K562 (cell line): ENCODE measurements around the gene ZMYM4. TPM values are rescaled to one million over a fixed set of nuclear protein-coding genes. Genes with fewer than 3 reads are reported as not detected.

Source experiments
- ATAC-seq: fragments of 200-7000 bp; cut with Tn5 transposase; 3 replicates; pipeline ENCODE4 v1.9.1; 2020; ENCODE audit warnings: moderate library complexity
- BruUV-seq: library from RNA; stranded (reverse); fragments of 400-500 nt; replicated peaks from 2 replicates; lab custom pipeline; 2021; lab: Mats Ljungman, UMichigan
- CTCF ChIA-PET: fragments of 300-600 bp; formaldehyde crosslinking; extraction: SDS; loops from one replicate; lab custom pipeline; 2021; ENCODE audit warnings: low intra/inter-chr PET ratio; lab: Yijun Ruan, JAX
- POLR2A ChIA-PET: fragments of 300-600, 350-650 bp; sonication (Branson Sonifier 250); formaldehyde crosslinking; extraction: SDS; loops from one replicate; lab custom pipeline; 2021; ENCODE audit warnings: antibody characterized with exemption, inconsistent platforms; lab: Yijun Ruan, JAX
- DNase-seq, 4 experiments: peaks; one replicate each; pipeline versions ENCODE4 v3.0.0 to v3.0.0-alpha.2; 2011 to 2018; ENCODE audit warnings: low spot score in 3 of 4, mixed read lengths in 3 of 4; ENCODE audit errors: extremely low read depth in 1 of 4
- FAIRE-seq: peaks from 2 replicates; lab custom pipeline; 2011; peaks lifted over from hg19 to GRCh38; lab: Jason Lieb, UNC
- H2AFZ ChIP-seq: 2 replicates; pipeline ENCODE4 v1.6.0; 2011; ENCODE audit warnings: low read depth, low read length, control low read depth, inconsistent platforms
- H3K27ac ChIP-seq: fragments of 200-600 bp; 3 replicates; pipeline ENCODE4 v1.8.0; 2011; ENCODE audit warnings: low read depth, mild to moderate bottlenecking, control low read depth, inconsistent platforms, low read length, moderate library complexity, mixed read lengths; ENCODE audit errors: extremely low read depth
- H3K27me3 ChIP-seq, 2 experiments: fragments of 300-600 bp in 1 of 2; 2 replicates in 1 of 2; 3 replicates in 1 of 2; pipeline versions ENCODE4 v1.6.0 to v1.8.0; 2011; ENCODE audit warnings: inconsistent platforms in 2 of 2, low read length in 2 of 2, mild to moderate bottlenecking in 1 of 2, mixed read lengths in 1 of 2, moderate library complexity in 1 of 2; ENCODE audit not compliant: control insufficient read depth in 2 of 2, insufficient read depth in 2 of 2
- H3K36me3 ChIP-seq: fragments of 300-600 bp; 3 replicates; pipeline ENCODE4 v1.8.0; 2011; ENCODE audit warnings: mild to moderate bottlenecking, low read length, inconsistent platforms; ENCODE audit not compliant: control insufficient read depth, insufficient read depth
- H3K4me1 ChIP-seq, 2 experiments: fragments of 200-600 bp in 1 of 2; replicated peaks in 1 of 2; 2 replicates in 1 of 2; 3 replicates in 1 of 2; pipeline versions ENCODE4 v1.5.1 to v1.8.0; 2011; ENCODE audit warnings: inconsistent platforms in 2 of 2, low read length in 2 of 2, mild to moderate bottlenecking in 1 of 2, mixed read lengths in 1 of 2, moderate library complexity in 1 of 2; ENCODE audit not compliant: control insufficient read depth in 2 of 2, insufficient read depth in 2 of 2
- H3K4me2 ChIP-seq: 2 replicates; pipeline ENCODE4 v1.6.1; 2011; ENCODE audit warnings: low read length, control low read depth, inconsistent platforms, mixed read lengths; ENCODE audit not compliant: insufficient read depth
- H3K4me3 ChIP-seq: fragments of 200-600 bp; sonication (generic), shearing (Covaris generic); 2 replicates; pipeline ENCODE4 v1.5.1; 2016; ENCODE audit warnings: control low read depth, inconsistent platforms
- H3K79me2 ChIP-seq: fragments of 200-600 bp; 3 replicates; pipeline ENCODE4 v1.8.0; 2011; ENCODE audit warnings: low read length, inconsistent platforms; ENCODE audit not compliant: control insufficient read depth, insufficient read depth
- H3K9ac ChIP-seq, 2 experiments: 2 replicates each; pipeline versions ENCODE4 v1.6.0 to v1.6.1; 2011; ENCODE audit warnings: low read depth in 2 of 2, low read length in 2 of 2, control low read depth in 1 of 2, inconsistent platforms in 1 of 2, mild to moderate bottlenecking in 1 of 2, mixed read lengths in 1 of 2; ENCODE audit not compliant: insufficient read depth in 1 of 2
- H3K9me1 ChIP-seq: one replicate; pipeline ENCODE4 v1.6.0; 2011; ENCODE audit warnings: inconsistent platforms, mild to moderate bottlenecking, low read length, moderate library complexity; ENCODE audit not compliant: control insufficient read depth, insufficient read depth
- H3K9me3 ChIP-seq: replicated peaks from 2 replicates; pipeline ENCODE4 v1.5.1; 2011; ENCODE audit warnings: low read depth, low read length, inconsistent platforms; ENCODE audit not compliant: control insufficient read depth, insufficient read depth
- H4K20me1 ChIP-seq: replicated peaks from 2 replicates; pipeline ENCODE4 v1.6.1; 2011; ENCODE audit warnings: low read length, inconsistent platforms, mixed read lengths; ENCODE audit not compliant: control insufficient read depth, insufficient read depth
- ARNT ChIP-seq, 2 experiments: fragments of 450-650 bp; IDR thresholded peaks; 2 replicates each; pipeline ENCODE4 v1.6.1; 2016; ENCODE audit warnings: mild to moderate bottlenecking in 1 of 2
- C11orf30 ChIP-seq: fragments of 450-650 bp; IDR thresholded peaks from 2 replicates; pipeline ENCODE4 v1.6.1; 2016; ENCODE audit warnings: low read depth, mild to moderate bottlenecking
- L3MBTL2 ChIP-seq: fragments of 450-650 bp; IDR thresholded peaks from 2 replicates; pipeline ENCODE4 v1.6.1; 2016; ENCODE audit warnings: mild to moderate bottlenecking, moderate library complexity
- MAFF ChIP-seq: IDR thresholded peaks from 2 replicates; pipeline ENCODE4 v1.6.1; 2012; ENCODE audit warnings: low read length, improper control_type of control experiment
- NRF1 ChIP-seq, 2 experiments: fragments of 450-650 bp; IDR thresholded peaks in 1 of 2; conservative IDR thresholded peaks in 1 of 2; 2 replicates each; pipeline ENCODE4 v1.6.1; 2014; ENCODE audit warnings: mild to moderate bottlenecking in 2 of 2
- SIN3A ChIP-seq, 2 experiments: fragments of 150-350 bp in 1 of 2; IDR thresholded peaks; 2 replicates each; pipeline ENCODE4 v1.6.1; 2011 to 2016; ENCODE audit warnings: borderline replicate concordance in 2 of 2, low read depth in 2 of 2, low read length in 2 of 2, mild to moderate bottlenecking in 2 of 2, moderate library complexity in 2 of 2; ENCODE audit not compliant: control insufficient read depth in 1 of 2
- SIRT6 ChIP-seq: IDR thresholded peaks from one replicate; pipeline ENCODE4 v1.6.1; 2012; ENCODE audit warnings: low read depth, mild to moderate bottlenecking, control low read depth, inconsistent platforms, low read length, moderate library complexity
- XRCC3 ChIP-seq: fragments of 450-650 bp; IDR thresholded peaks from 2 replicates; pipeline ENCODE4 v1.6.1; 2017; ENCODE audit warnings: mild to moderate bottlenecking, moderate library complexity
- ZNF316 ChIP-seq: fragments of 450-650 bp; IDR thresholded peaks from 2 replicates; pipeline ENCODE4 v1.6.1; 2016
- WGBS: fragments of 100-300 bp; shearing (Covaris generic); methylation state at CpG from one replicate; pipeline ENCODE4 v1.1.6; 2016; ENCODE audit warnings: low coverage, mixed read lengths; ENCODE audit not compliant: insufficient coverage; ENCODE audit errors: missing lambda C conversion rate; 5-methylcytosine and 5-hydroxymethylcytosine counted together
- in situ Hi-C: fragments of 300-500 bp; cut with MboI; formaldehyde crosslinking; loops from 4 replicates; pipeline ENCODE4 v1.15.0; 2018; ENCODE audit warnings: inconsistent platforms, mixed read lengths
- intact Hi-C: fragments of 100-400 bp; cut with micrococcal nuclease; formaldehyde crosslinking; loops from 2 replicates; pipeline ENCODE4 v1.14.2; 2022
- polyA plus RNA-seq, 8 experiments: library from polyadenylated mRNA; depleted of rRNA in 4 of 8; stranded (reverse) in 5 of 8; unstranded in 3 of 8; fragments of >200 nt; fragmentation: Nextera tagmentation in 2 of 8; fragmentation: Illumina TruSeq in 1 of 8; extraction: Ambion mirVana in 2 of 8; extraction: Trizol in 1 of 8; gene quantifications; 2 replicates each; pipeline versions ENCODE4 v1.2.1 to v1.2.3, GENCODE V29; 2011 to 2014; ENCODE audit warnings: inconsistent platforms in 1 of 8, missing spikeins in 1 of 8
- total RNA-seq, 7 experiments: library from RNA; depleted of rRNA in 6 of 7; stranded (reverse); fragments of >200 nt in 6 of 7; fragmentation: Illumina TruSeq in 2 of 7; extraction: Trizol in 2 of 7; gene quantifications; 2 replicates each; pipeline versions ENCODE4 v1.2.1 to v1.2.3, GENCODE V29; 2011 to 2021; ENCODE audit warnings: low replicate concordance in 1 of 7
- TF ChIP-seq, protein P1 (sequence below), 2 experiments: IDR thresholded peaks in 1 of 2; conservative IDR thresholded peaks in 1 of 2; 2 replicates each; pipeline ENCODE4 v1.6.1; 2016; ENCODE audit warnings: low read depth in 2 of 2, mild to moderate bottlenecking in 1 of 2, missing compliant biosample characterization in 1 of 2, missing genetic modification characterization in 1 of 2, moderate library complexity in 1 of 2
- TF ChIP-seq, protein P2 (sequence below): fragments of 450-650 bp; IDR thresholded peaks from one replicate; pipeline ENCODE4 v1.6.1; 2018; ENCODE audit warnings: mild to moderate bottlenecking, moderate library complexity; ENCODE audit not compliant: partially characterized antibody

Gene ZMYM4
- total and polyA plus RNA-seq, 9 of the 15 experiments (the other 6 are each of a cell fraction or from before 2014, with no cell fraction given), result 15.2 to 77.2 (median 63.3) TPM

DNA sequence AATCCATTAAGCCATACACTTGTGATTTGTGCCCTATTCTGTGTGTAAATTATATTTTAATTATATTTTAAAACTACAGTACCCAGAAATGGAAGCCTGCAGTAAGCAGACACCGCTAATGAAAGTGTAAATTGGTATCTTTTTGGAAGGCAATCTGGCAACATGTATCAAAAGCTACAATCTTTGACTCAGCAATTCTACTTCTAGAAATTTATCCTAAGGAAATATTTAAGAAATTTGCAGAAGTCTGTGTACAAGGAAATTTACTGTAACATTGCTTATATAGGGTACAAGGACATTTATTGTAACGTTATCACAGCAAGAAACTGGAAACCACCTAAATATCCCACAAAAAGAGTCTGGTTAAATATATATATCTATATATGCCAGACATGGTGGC lies 14.6 kb upstream of the ZMYM4 start:
- no peaks in the 10 kb centered on the region for H4K20me1 ChIP-seq
- no peak overlapping the region for H2AFZ ChIP-seq
- no peak overlapping the region for H3K4me3 ChIP-seq
- ChIA-PET POLR2A (no interaction called here), CTCF (no interaction called here)
- H3K27ac ChIP-seq, result no peak overlapping the region
- WGBS, result 37% methylated on average over 2 of the region's 2 CpGs
- no TSS peak for BruUV-seq
- peaks cover 0 to 4% of the 10 kb centered on the region in 2 experiments; a peak in 1 of 5 replicates for H3K4me1 ChIP-seq
- no peaks in the 10 kb centered on the region for H3K79me2 ChIP-seq
- no peaks in the 10 kb centered on the region for H3K27me3 ChIP-seq
- H3K9me3 ChIP-seq, result no peaks in the 10 kb centered on the region
- in situ Hi-C loops, result no loop called here
- H3K9ac ChIP-seq, result no peak overlapping the region
- no peak for DNase-seq
- H3K36me3 ChIP-seq, result no peaks in the 10 kb centered on the region
- intact Hi-C loops, result no loop called here
- TF ChIP-seq SIRT6 (no peak), ARNT (IDR thresholded peaks at IDR 0.05) (no peak), NRF1 (conservative IDR thresholded peaks at IDR 0.05 in 1 of 2, IDR thresholded peaks at IDR 0.05 in 1 of 2) (no peak), MAFF (peak; percentile 31), SIN3A (IDR thresholded peaks at IDR 0.05; ENCODE audit: borderline replicate concordance in 2 of 2, control insufficient read depth in 1 of 2, low read depth in 2 of 2, low read length in 2 of 2) (no peak), C11orf30 (peak; percentile 61), ZNF316 (peak; percentile 68)
- no peaks in the 10 kb centered on the region for H3K9me1 ChIP-seq
- no peak overlapping the region for H3K4me2 ChIP-seq
- ATAC-seq, result no peak
- no peak for FAIRE-seq

DNA sequence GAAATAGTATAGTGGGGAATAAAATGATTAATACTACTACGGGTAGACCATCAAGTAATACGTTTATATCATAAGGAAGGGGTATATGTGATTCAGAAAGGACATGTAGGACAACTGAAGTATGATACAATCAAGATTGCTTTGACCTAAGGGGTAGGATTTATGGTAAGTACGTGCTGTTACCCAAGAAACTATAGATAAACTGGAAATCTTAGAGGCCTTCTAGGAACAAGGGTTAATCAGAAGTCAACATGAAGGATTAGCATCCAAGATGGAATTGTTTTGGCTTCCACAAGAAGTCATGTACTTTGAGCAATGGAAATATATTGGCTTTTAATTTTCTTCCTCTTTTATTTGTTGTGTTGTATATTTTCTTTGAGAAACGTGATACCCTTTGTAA lies 13.2 kb upstream of the ZMYM4 start:
- ChIA-PET POLR2A (no interaction called here), CTCF (no interaction called here)
- no peak for FAIRE-seq
- no peak overlapping the region for H3K9ac ChIP-seq
- 9% methylated on average over 4 of the region's 4 CpGs for WGBS
- no peaks in the 10 kb centered on the region for H3K36me3 ChIP-seq
- H3K27ac ChIP-seq, result no peak overlapping the region
- H3K9me1 ChIP-seq, result no peaks in the 10 kb centered on the region
- no peak for DNase-seq
- H4K20me1 ChIP-seq, result no peaks in the 10 kb centered on the region
- intact Hi-C loops, result no loop called here
- no peaks in the 10 kb centered on the region for H3K79me2 ChIP-seq
- H3K4me2 ChIP-seq, result no peak overlapping the region
- H3K4me1 ChIP-seq, result peaks cover 0 to 4% of the 10 kb centered on the region in 2 experiments; a peak in 1 of 5 replicates
- no peaks in the 10 kb centered on the region for H3K9me3 ChIP-seq
- no peak overlapping the region for H2AFZ ChIP-seq
- no peaks in the 10 kb centered on the region for H3K27me3 ChIP-seq
- no peak overlapping the region for H3K4me3 ChIP-seq
- in situ Hi-C loops, result no loop called here
- BruUV-seq, result no TSS peak
- no peak for ATAC-seq
- TF ChIP-seq, protein P1, sequence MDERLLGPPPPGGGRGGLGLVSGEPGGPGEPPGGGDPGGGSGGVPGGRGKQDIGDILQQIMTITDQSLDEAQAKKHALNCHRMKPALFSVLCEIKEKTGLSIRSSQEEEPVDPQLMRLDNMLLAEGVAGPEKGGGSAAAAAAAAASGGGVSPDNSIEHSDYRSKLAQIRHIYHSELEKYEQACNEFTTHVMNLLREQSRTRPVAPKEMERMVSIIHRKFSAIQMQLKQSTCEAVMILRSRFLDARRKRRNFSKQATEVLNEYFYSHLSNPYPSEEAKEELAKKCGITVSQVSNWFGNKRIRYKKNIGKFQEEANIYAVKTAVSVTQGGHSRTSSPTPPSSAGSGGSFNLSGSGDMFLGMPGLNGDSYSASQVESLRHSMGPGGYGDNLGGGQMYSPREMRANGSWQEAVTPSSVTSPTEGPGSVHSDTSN (CRISPR knock-in tag; IDR thresholded peaks at IDR 0.05; ENCODE audit: low read depth), result no peak
- TF ChIP-seq, protein P1 (tag; conservative IDR thresholded peaks at IDR 0.05; ENCODE audit: low read depth), result peak; percentile 63
- TF ChIP-seq XRCC3 (no peak), L3MBTL2 (no peak)
- TF ChIP-seq, protein P2, sequence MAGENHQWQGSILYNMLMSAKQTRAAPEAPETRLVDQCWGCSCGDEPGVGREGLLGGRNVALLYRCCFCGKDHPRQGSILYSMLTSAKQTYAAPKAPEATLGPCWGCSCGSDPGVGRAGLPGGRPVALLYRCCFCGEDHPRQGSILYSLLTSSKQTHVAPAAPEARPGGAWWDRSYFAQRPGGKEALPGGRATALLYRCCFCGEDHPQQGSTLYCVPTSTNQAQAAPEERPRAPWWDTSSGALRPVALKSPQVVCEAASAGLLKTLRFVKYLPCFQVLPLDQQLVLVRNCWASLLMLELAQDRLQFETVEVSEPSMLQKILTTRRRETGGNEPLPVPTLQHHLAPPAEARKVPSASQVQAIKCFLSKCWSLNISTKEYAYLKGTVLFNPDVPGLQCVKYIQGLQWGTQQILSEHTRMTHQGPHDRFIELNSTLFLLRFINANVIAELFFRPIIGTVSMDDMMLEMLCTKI, result no peak
